ENCODE data around the gene ACTMAP.

DNA sequence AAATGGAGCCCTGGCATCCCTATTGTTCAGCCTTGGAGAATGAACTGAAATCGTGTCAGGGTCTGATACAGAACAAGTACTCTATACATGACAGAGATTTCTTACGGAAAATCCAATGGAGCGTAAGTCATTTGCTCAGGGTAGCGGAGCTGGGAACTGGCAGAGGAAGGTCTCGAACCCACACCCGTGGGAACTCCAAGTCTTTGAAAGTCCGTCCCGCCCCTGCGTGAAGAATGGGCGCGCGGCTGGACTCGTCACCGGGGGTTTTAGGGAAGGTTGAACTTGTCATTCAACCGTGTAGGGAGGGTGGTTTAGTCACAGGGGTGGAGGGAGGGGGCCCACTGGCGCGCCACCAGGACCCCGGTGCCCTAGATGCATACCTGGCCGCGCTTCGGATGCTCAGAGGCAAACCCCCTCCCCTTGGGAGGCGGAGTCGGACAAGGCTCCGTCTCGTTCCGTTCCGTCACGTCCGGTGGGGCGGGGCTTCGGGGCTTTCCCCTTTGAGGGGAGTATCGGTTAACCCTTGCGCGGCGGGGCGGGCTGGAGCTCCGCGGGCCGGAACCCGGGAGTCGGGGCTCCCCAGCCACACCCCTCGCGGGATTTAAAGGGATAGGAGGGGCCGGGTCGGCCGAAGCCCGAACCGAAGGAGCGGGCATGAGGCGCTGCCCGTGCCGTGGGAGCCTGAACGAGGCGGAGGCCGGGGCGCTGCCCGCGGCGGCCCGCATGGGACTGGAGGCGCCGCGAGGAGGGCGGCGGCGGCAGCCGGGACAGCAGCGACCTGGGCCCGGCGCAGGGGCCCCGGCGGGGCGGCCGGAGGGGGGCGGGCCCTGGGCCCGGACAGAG is 33.6 kb downstream of the ACTMAP start, which contains the start of the genes COQ8B and ITPKC:
- TF ChIP-seq SUZ12 (IDR thresholded peaks at IDR 0.05) (no peak), FOXK2 (IDR thresholded peaks at IDR 0.05) (no peak), ELF4 (IDR thresholded peaks at IDR 0.05) (no peak), ARNT (IDR thresholded peaks at IDR 0.05) (no peak), ZNF384 (IDR thresholded peaks at IDR 0.05) (no peak), SP1 (IDR thresholded peaks at IDR 0.05) (no peak), BHLHE40 (IDR thresholded peaks at IDR 0.05; ENCODE audit: borderline replicate concordance) (no peak)

Measured in HEK293T (cell line).